HG03565 (cell line): Measurements from ENCODE around the gene E2F3.
A peak's percentile ranks its signal among the peaks of the same experiment; 100 is the strongest.

Experiments
- ATAC-seq: cut with Tn5 transposase; IDR thresholded peaks from one replicate; pipeline ENCODE4 v1.9.1; 2021; ENCODE audit warnings: mild to moderate bottlenecking, moderate library complexity; ENCODE audit not compliant: unreplicated experiment

The E2F3 gene

DNA sequence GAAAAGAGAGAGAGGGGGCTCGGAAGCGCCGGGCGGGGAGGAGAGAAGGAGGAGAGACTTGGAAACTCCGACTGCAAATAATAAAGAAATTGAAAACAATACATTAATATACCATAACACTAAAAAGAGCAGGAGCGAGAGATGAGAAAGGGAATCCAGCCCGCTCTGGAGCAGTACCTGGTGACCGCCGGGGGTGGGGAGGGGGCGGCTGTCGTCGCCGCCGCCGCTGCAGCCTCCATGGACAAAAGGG, 338 bp downstream of the E2F3 start:
- no peak for ATAC-seq

DNA sequence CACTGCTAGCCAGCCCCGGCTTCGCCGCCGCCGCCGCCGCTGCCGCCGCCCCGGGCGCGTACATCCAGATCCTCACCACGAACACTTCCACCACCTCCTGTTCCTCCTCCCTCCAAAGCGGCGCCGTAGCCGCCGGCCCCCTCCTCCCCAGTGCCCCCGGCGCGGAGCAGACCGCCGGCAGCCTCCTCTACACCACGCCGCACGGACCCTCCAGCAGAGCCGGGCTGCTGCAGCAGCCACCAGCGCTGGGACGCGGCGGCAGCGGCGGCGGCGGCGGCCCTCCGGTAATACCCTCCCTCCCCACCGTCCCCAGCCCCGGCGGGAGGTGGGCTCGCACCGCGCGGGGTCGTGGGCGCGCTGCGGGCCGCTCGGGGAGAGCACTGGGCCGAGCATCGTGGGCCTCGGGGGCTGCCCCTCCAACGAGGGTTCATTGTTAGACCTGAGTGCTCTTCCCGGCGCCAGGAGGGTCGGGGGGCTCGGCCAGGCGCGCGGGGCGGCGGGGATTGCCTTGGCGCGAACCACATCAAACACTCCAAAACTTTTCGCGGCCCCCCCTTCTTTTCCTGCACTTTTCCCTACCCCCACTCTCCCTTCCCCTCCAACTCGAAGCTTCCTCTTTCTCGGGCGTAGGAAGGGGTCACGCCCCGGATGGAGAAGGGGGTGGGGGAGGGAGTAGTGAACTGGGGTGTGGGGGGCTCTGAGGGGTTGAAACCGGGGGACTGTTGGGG, 827 bp downstream of the E2F3 start:
- ATAC-seq, result no peak

DNA sequence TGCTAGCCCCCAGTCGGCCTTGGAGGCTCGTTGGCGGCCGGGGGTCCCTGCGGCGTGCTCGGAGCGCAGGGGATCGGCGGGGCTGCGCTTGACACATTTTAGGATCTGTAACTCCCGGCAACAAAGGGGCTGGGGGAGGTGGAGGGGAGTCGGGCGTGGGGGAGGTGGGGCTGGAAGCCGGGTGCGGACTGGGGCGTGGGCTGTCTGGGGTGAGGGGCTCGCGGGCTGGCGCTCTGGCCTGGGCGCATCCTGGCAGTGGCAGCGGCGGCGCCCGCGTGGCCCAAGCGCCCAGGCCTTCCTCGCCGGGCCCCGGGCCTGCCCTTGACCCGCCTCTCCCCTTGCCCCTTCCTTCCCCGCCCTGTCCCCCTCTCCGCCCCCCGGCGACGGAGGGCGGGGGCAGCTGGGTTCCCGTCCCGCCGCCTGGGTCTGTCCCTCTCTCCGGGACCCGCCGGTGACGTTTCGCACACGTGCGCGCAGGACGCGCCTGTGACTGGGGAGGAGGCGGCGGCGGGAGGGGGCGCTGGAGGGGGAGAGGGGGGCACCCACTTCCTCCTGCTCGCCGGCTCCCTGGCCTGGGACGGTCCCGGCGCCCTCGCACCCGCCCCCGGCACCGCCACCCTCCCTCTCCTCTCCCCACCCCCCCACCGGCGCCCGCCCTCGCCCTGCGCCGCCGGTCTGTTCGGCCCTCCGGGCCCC, 1.5 kb downstream of the E2F3 start:
- peak; percentile 42 for ATAC-seq

DNA sequence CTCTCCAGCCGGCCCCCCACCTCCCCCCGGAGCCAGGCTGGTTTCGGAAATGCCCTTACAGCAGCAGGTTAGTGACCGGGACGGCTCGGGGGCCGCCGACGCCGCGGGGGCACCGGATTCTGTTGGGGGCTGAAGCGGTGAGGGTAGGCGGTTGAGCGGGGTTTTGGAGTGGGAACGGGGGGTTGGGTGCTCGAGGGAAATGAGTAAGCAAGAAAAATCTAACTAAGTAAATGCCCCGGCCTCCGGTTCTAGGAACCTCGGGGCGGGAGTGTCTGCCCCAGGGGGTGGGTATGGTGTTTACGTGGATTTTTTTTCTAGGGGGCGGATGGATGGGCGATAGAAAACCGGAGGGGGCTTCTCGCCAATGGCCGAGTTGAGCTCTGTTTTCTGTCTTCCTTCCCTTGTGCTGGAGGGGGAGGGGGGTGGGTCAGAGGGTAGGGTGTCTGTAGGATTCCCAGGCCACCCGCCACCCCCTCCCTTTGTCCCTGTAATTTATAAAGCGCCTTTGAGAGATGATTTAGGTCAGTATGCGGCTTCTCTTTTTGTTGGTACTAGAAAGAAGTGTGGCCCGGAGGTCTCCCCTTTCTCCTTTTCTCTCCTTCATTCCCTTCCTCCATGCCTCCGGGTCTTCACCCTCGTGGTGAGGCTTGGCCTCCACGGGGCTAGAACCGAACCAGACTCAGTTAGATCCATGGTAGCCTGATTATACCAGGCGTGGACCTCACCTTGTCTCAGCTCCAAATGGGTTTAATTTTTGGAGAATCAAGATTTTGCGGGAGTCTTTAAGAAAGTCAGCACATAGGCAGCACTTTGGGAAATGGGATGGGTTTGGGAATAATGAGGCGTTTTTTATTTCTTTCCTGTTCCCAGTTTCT, 2.3 kb downstream of the E2F3 start:
- no peak for ATAC-seq

DNA sequence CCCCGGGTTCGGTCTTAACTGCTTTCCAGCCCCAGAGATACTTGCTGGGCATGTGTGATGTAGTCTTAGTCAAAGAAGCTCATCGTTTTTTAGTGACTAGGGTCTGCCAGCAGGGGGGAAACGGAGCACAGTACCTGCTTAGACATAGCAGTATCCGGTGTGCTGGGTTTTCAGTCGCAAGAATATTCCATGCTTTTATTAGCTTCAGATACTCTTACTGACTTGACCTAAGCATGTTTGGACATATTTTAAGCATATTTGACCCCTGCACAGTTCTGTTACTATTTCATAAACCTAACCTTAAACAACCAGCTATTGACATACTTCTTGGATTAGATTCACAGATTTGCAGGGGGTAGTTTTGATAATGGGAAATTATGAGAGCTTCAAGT, 3.0 kb downstream of the E2F3 start:
- ATAC-seq, result peak; percentile 24

DNA sequence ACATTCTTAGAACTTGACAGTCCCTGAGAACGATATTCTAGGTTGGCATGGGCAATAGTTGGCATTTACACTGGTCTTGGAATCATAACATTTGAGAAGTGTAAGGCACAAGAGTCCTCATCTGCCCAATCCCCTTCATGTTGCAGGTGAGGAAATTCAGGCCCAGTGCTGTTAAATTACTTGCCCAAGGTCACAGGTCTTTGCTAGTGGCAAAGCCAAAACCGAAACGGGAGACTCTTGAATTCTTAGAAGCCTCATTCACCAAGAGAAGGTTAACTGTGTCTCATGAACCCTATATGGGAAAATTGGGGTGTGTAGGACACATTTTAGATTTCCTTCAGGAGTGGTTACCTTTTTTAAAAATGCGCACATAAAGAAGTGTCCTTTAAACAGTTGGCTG, 7.2 kb downstream of the E2F3 start:
- no peak for ATAC-seq

DNA sequence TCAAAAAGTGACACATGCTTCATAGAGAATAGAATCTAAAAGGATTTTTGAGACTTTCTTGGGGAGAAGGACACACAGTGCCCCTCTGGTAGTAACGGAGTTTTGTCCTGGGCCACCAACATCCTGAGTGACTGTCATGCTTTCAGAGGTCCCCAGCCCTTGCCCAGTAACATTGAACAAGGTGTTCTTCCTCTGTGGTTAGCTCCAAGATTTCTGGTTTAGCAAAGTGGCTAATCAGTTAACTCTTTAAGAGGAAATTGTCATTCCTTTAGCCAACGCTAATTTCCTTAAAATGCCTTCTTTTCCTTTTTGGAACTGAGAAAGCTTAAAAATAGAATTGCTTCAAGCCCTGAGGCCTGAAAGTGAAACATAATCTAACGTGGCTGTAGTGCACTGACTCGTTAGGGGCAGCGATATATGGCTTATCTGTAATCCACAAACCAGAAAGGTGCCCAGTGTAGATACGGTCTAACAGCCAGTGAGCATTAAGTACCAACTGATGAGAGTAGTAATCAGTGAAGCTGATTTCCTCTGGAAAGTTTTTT, 7.8 kb downstream of the E2F3 start:
- ATAC-seq, result peak; percentile 87

DNA sequence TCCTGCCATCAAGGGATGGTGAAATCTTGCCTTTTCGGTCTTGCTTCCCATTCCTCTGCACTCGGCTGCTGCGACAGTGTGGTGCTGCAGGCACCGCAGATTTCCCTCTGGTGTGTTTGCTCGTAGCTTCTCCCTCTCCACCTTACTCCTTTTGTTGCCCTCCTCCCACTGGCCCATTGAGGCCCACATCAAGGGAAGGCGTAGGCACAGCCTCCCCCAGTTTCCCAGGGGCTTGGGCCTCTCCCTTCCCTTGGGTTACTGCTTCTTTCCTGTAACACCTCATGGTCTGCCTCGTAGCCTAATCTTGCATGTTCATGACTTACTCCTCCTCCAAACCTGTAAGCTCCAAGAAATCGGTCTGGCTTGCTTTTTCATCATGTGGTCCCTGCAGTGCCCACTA, 9.9 kb downstream of the E2F3 start:
- ATAC-seq, result no peak

DNA sequence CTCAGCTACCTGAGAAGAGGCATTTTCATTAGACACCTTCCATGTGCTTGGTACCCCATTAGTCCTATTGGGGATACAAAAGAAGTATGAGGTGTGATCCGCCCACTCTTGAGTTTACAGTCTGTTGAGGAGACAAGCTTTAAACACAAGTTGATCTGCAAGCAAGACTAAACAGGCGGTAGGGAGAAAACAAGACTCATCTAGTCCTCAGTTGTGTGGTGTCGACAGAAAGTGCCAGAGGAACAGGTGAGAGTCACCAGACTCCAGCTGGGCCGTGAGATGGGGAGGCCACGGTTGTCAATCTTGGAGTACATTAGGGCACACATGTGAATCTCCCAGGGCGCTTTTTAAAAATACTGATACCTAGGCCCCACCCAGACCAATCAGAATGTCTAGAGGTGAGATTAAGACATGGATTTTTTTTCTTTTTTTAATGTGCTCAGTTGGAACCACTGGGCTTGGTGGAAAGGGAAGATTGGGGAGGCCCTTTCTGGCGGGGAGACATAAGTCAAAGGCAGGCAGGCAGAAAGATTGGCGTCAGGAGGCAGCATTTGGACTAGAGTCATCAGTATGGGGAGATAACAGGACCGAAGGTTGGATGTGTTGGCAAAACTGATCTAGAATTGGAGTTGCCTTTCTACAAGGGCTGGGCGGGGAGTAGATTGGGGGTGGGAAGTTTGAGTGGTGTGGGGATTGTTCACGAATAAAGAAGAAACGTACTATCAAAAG, 10.4 kb downstream of the E2F3 start:
- ATAC-seq, result no peak

DNA sequence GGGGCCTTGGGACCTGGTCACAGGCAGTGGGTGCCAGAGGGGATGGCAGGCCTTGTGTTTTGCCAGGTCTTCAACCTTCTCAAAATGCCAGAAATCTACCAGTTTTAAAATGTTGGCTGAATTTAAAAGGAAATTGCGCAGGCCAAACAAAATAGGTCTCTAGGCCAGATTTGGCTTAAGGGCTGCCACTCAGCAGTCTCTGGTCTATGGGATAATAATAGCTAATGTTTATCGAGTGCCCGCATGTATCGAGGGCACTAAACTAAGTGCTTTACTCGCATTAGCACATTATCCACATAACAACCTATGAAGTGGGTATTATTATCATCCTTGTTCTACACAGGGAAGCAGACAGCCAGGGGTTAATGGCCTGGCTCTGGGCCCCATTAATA, 11.0 kb downstream of the E2F3 start:
- ATAC-seq, result no peak

DNA sequence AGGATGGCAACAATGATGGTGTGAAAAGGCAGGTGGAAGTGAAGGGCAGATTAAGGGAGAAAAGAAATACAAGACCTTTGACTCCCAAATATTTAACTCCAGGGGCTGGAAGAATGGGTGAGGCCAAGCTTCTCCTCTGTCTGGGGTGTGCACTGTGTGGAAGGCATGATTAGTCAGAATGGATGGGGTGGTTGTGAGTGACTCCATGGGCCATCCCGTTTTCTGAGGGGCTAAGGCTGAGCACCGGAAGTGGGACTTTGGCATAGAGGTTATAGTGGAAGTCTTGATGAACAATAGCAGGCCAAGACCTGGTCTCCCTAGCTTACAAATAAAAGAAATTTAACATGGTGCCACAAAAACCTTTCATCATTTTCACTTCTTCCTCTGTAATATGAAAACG, 12.1 kb downstream of the E2F3 start:
- no peak for ATAC-seq

DNA sequence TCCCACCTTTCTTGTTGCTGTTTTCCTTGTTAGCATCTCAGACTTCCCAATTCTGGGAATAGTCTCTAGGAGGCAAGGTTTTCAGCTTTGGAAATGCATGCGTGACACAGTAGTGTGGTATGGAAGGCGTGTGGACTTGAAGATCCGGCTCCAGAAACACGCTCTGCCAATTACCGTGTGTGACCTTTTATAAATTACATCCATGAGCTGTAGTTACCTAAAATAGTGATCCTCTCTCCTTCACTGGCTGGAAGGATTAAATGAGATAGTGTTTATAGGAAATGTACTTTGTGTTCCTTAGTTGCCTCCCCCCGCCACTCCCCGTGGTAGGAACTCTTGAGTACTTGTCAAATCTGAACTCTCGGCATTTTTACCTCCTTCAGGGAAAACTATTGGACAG, 13.0 kb downstream of the E2F3 start:
- no peak for ATAC-seq

DNA sequence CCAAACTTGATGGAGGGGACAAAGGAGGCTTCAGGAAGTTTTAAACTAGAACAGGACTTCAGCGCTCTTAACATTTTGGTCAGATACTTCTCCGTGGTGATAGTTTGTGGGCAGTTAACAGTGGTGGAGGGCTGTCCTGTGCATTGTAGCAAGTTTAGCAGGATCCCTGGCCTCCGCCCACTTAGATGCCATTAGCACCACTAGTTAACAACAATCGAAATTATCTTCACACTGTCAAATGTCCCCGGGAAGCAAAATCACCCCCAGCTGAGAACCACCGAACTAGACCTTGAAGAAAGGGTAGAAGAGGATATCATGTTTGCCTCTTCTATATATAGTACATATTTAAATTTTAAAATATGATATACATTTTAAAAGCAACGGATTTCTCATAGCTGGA, 13.6 kb downstream of the E2F3 start:
- ATAC-seq, result no peak

DNA sequence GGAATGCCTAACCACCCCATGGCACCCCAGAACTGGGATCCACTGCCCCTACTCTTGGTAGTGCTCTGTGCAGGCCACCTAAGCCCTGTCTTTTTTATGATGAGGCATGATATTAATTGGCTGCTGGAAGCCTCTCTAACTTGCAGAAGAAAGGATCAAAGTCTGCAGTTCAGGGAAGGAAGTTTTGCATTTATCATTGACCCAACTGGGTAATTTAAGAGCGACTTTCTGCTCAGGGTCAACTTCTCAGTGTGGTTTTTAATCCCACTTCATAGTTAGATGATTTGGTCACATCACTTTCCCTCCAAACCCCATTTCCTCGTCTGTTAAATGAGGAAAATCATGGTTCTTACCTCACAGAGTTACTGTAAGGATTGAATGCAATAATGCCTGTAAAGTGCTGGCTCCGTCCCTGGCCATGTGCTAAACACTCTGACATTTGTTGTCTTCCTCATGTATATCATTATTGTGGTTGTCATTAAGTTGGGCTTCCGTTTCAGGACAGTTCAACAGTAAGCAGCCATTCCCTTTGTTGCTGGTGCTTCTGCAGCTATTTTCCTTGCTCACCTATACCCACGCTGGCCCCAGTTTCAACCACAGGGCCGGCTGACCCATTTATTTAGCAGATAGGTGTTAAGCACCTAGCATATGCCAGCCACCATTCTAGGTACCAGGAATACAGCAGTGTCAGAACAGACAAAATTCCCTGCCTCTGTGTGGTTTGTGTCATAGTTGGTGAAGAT, 14.2 kb downstream of the E2F3 start:
- no peak for ATAC-seq

DNA sequence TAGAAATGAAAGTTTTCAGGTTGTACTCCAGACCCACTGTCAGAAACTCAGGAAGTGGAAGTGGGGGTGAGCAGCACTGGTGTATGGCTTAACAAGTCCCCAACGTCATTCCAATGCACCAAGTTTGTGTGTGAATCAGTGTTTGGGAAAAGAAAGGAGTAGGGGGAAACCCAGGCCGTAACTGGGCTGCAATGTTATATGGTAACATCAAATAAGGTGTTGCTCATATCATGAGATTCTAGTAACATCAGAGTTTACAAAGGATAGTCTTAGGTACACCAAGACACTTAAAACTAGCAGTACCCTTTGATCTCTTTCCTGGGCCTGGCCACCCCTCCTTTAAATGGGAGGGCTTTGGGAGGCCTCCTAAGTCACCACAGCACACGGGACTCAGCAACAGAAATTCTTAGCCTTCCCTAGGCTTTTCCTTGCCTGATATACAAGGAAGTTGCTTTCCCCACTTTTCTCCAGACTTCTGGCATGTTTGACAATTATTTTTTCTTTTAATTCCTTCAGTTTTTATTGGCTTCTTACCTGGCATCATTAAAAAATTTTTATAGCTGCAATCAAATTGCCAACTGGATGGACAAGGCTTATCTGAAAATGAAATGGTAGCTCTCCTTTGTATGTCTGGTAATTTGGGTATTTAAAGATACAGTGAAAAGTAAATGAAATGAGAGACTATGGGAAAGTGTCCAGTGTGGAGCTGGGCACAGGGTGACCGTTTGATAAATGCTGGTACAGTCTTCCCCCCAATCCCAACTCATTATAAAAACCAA, 15.1 kb downstream of the E2F3 start:
- no peak for ATAC-seq

DNA sequence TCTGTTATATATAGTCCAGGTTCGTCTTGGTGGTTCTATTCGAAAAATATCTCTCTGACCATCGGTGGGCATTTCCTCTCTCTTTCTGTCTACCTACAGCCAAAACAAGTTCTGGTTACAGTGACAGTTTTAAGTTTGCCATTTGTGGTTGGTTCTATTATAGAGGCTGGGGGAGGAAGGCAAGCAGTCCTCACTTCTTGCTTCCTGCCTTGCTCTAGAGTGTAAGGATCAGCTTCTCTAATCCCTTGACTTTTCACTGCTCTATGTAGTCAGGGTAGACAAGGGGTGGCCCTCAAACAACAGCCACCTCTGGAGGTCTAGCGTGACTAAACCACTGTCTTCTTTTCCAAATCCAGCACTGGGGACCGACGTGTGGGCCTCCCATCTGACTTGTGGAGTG, 16.1 kb downstream of the E2F3 start:
- peak; percentile 40 for ATAC-seq

DNA sequence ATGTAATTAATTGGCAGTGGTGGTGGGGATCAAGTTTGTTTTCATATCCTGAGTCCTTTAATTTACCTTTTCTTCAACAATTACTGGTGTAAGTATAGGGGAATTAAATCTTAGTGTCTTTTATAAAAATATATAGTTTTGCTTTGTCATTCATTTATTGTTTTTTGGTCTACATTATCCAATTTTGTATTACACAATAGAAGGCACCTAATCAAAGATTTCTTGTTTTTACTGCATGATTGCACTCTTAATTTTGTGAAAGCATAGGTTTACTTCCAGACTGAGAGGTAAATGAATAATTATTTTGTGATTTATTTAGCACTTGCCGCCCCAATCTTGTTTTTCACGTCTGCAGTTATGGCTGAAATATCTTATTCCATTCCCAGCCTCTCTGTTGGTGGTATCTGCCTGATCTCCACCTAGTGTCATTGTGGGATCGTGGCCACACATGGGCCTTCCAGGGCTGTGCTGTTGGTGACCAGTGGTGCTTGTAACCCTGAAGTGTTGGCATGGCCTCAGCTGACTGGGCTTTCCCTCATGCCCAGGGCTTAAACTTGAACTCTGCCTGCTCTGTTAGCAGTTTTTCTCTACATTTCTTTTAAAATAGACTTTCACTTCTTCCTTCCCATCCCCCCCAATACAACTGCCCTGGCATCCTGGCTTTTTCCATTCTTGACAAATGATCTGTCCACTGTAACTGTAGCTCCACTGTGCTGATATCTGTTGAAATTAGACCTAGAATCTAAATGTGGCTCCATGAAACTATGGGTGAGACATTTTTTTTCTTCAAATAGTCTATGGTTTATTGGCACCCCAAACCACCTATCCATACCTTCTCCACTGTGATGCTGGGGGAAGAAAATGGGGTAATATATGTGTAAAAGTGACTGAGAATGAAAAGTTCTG, 24.8 kb downstream of the E2F3 start:
- ATAC-seq, result no peak

DNA sequence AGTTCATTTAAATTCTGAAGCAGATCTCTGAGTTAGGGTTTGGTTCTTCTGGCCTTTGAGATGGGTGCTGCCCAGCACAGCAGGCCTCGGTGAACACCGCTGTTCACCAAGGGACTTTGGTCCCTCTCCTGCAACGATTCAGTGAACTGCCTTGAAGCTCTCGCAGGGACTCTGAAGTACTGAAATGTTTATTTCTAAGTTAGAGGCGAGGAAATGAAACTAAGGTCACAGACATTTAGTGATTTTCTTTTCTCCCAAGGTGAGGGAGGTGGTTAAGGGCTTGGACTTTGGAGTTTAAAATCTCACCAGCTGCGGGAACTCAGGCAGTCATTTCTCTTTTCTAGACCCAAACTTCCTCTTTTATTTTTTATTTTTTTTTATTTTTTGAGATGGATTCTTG, 26.2 kb downstream of the E2F3 start:
- ATAC-seq, result peak; percentile 95

DNA sequence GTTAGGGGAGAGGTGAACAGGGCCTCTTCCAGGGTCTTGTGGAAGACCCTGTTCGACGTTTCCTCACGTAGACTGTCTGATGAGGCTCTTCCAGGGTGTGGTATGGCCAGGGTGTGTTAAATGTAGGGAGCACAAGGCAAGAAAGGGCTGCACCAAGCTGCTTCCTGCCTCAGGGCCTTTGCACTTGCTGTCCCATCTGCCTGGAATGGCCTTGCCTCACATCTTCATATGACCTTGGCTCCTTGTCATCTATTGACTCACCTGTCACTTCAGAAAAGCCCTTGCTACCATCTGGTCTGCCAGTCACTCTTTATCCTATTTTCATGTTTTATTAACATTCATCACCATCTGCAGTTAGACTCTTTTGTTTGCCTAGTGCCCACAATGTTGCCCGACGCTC, 31.0 kb downstream of the E2F3 start:
- no peak for ATAC-seq
